Spleen (tissue), 11 donors: ENCODE measurements around the gene ATRIP. TPM values are rescaled to one million over a fixed set of nuclear protein-coding genes. Genes with fewer than 3 reads are reported as not detected.
A peak's percentile ranks its signal among the peaks of the same experiment; 100 is the strongest.

Source experiments
- DNase-seq: peaks from one replicate; pipeline ENCODE4 v3.0.0-alpha.2; 2020
- H3K27ac ChIP-seq, 8 donors: fragments of 200-600 bp; sonication (generic) in 7 of 8; 1 replicate in 4 of 8; 2 replicates in 4 of 8; pipeline versions ENCODE4 v1.5.0 to v1.8.0; 2016 to 2021; ENCODE audit warnings: inconsistent platforms in 4 of 8, mild to moderate bottlenecking in 4 of 8, moderate library complexity in 1 of 8
- H3K27me3 ChIP-seq, 7 donors: fragments of 200-600 bp; sonication (generic) in 6 of 7; replicated peaks in 1 of 7; 1 replicate in 4 of 7; 2 replicates in 3 of 7; pipeline versions ENCODE4 v1.5.0 to v1.8.0; 2016 to 2021; ENCODE audit warnings: inconsistent platforms in 3 of 7, mild to moderate bottlenecking in 1 of 7
- H3K36me3 ChIP-seq, 6 donors: fragments of 200-600 bp; sonication (generic) in 5 of 6; 1 replicate in 4 of 6; 2 replicates in 2 of 6; pipeline versions ENCODE4 v1.5.0 to v1.8.0; 2016 to 2021; ENCODE audit warnings: inconsistent platforms in 2 of 6
- H3K4me1 ChIP-seq, 6 donors: fragments of 200-600 bp; sonication (generic) in 5 of 6; 1 replicate in 3 of 6; 2 replicates in 3 of 6; pipeline versions ENCODE4 v1.5.0 to v1.8.0; 2016 to 2021; ENCODE audit warnings: inconsistent platforms in 3 of 6
- H3K4me3 ChIP-seq, 8 donors: fragments of 200-600 bp; sonication (generic) in 7 of 8; 1 replicate in 4 of 8; 2 replicates in 4 of 8; pipeline versions ENCODE4 v1.5.0 to v1.8.0; 2016 to 2021; ENCODE audit warnings: inconsistent platforms in 4 of 8, mild to moderate bottlenecking in 4 of 8, moderate library complexity in 2 of 8
- H3K9me3 ChIP-seq, 8 donors: fragments of 200-600 bp; sonication (generic) in 7 of 8; 1 replicate in 4 of 8; 2 replicates in 4 of 8; pipeline versions ENCODE4 v1.5.0 to v1.8.0; 2016 to 2021; ENCODE audit warnings: inconsistent platforms in 4 of 8
- POLR2A ChIP-seq, 3 donors: fragments of 450-650 bp; IDR thresholded peaks; one replicate each; pipeline ENCODE4 v1.5.1; 2017; ENCODE audit warnings: antibody characterized with exemption in 3 of 3, mild to moderate bottlenecking in 1 of 3
- POLR2AphosphoS5 ChIP-seq, 3 donors: sonication (generic); formaldehyde crosslinking; IDR thresholded peaks; one replicate each; pipeline ENCODE4 v1.5.1; 2017; ENCODE audit warnings: antibody characterized with exemption in 3 of 3
- WGBS, 5 donors: extraction: QIAGEN DNeasy Blood & Tissue Kit in 3 of 5; methylation state at CpG; one replicate each; pipeline versions ENCODE4 v1.1.5 to v1.1.7; 2013 to 2018; 5-methylcytosine and 5-hydroxymethylcytosine counted together
- intact Hi-C: fragments of 100-400 bp; cut with DNase I; formaldehyde crosslinking; loops from one replicate; pipeline ENCODE4 v1.15.0; 2023; ENCODE audit warnings: low total_unique reads
- polyA plus RNA-seq, 3 donors: library from polyadenylated mRNA; stranded (reverse); fragments of 200-250 nt; gene quantifications; one replicate each; pipeline ENCODE4 v1.2.1, GENCODE V29; 2013
- total RNA-seq, 7 donors: library from RNA; depleted of rRNA in 3 of 7; stranded (reverse); fragments of >200 nt in 3 of 7; fragmentation: NEBNext Ultra II Directional in 4 of 7; extraction: Animal tissue kit (Norgen Biotek cat#: 25700) in 4 of 7; gene quantifications; one replicate each; pipeline versions ENCODE4 v1.1.0 to v1.2.1, GENCODE V29; 2016 to 2021
- TF ChIP-seq, protein P1 (sequence below), 11 experiments: fragments of 200-600 bp in 7 of 11; fragments of 450-650 bp in 4 of 11; sonication (generic) in 4 of 11; IDR thresholded peaks in 8 of 11; conservative IDR thresholded peaks in 3 of 11; 1 replicate in 7 of 11; 2 replicates in 4 of 11; pipeline versions ENCODE4 v1.4.0 to v1.8.0; 2016 to 2021; ENCODE audit warnings: antibody characterized with exemption in 11 of 11, inconsistent platforms in 4 of 11, mild to moderate bottlenecking in 1 of 11
- donor health status: healthy with polysubstance abuse.
- donor health status: DM: no; HTN: no; CAD: no; lungs with moderate emphysema.
- donor health status: DM: no; HTN: no; CAD: no.
- donor health status: Bipolar disorder and iron deficiency.
- donor health status: healthy.
- donor health status: DM: no; HTN: no; CAD: no.
- donor health status: DM: yes; HTN: yes; CAD: no.

ATRIP gene
- total and polyA plus RNA-seq, 10 donors: 5.2 to 10.0 (median 6.8) TPM

DNA sequence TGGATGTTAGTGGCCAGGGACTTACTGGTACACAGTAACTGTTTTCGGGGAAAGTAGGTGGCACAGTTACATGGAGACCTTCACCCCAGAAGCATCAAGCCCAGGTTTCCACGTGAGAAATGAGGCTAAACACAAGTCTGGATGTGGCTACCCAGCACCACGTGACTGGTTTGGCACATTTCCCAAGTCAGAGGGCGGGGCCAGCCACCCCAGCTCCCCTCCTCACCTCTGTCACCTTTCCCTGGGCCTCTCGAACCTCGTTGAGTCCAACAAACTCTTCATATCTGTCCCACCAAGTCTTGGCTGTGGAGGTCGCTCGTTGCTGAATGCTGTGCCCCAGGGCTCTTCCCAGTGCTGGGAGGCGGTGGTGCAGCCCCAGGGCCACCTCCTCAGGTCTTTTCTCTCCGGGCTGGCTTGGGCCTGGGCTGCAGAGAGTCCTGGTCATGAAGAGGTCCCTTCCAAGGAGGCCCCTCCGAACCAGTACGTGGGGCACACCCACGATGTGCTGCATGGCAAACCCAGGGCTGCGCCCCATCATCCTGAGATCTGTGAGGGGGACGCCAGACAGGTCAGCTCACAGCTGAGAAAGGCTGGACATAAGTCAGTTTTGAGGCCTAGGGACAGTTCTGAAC, 11.8 kb upstream of the ATRIP start:
- H3K4me3 ChIP-seq: no peak overlapping the region
- peaks cover 16 to 88% (median 54%) of the 10 kb centered on the region in 6 donors for H3K4me1 ChIP-seq
- peaks cover 0 to 34% (median 18%) of the 10 kb centered on the region in 6 donors for H3K36me3 ChIP-seq
- peak overlapping the region; percentile 40 to 89 (median 72) for H3K27ac ChIP-seq
- peak; percentile 77 for DNase-seq
- WGBS, 5 donors: 73 to 83% (median 74%) methylated on average over 15 of the region's 15 CpGs
- intact Hi-C loops: loop anchor here (2.0 to 10.0 kb wide), 2 partner anchors 34 to 160 kb away; no protein-coding TSS in a partner anchor
- TF ChIP-seq POLR2AphosphoS5 (IDR thresholded peaks at IDR 0.05) (no peak), POLR2A (IDR thresholded peaks at IDR 0.05) (no peak)
- TF ChIP-seq, protein P1, sequence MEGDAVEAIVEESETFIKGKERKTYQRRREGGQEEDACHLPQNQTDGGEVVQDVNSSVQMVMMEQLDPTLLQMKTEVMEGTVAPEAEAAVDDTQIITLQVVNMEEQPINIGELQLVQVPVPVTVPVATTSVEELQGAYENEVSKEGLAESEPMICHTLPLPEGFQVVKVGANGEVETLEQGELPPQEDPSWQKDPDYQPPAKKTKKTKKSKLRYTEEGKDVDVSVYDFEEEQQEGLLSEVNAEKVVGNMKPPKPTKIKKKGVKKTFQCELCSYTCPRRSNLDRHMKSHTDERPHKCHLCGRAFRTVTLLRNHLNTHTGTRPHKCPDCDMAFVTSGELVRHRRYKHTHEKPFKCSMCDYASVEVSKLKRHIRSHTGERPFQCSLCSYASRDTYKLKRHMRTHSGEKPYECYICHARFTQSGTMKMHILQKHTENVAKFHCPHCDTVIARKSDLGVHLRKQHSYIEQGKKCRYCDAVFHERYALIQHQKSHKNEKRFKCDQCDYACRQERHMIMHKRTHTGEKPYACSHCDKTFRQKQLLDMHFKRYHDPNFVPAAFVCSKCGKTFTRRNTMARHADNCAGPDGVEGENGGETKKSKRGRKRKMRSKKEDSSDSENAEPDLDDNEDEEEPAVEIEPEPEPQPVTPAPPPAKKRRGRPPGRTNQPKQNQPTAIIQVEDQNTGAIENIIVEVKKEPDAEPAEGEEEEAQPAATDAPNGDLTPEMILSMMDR (IDR thresholded peaks at IDR 0.05 in 8 of 11, conservative IDR thresholded peaks at IDR 0.05 in 3 of 11): no peak
- H3K9me3 ChIP-seq: no peaks in the 10 kb centered on the region
- H3K27me3 ChIP-seq: peaks cover 0 to 6% (median 0%) of the 10 kb centered on the region in 7 donors

DNA sequence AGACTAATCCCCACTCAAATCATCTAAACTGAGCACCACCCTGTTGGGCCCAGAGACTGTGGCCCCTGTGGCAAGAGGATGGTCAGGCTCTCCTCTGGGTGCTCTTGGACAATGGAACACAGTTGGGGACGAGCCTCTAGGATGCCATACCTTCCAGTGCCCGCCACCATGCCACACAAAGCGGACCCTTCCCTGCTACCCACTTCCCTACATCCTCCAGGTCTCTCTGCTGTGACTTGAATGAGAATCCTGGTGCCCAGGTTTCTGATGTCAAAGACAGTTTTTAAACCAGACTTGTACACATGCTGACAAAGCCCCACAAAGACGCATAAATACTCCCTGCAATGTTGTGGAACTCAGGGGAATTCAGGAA, 11.3 kb upstream of the ATRIP start:
- H3K36me3 ChIP-seq: peaks cover 0 to 34% (median 18%) of the 10 kb centered on the region in 6 donors
- H3K9me3 ChIP-seq: no peaks in the 10 kb centered on the region
- H3K4me3 ChIP-seq: no peak overlapping the region
- peak overlapping the region in 6 of 8 donors; percentile 70 to 89 (median 74) for H3K27ac ChIP-seq
- peaks cover 14 to 84% (median 50%) of the 10 kb centered on the region in 6 donors for H3K4me1 ChIP-seq
- DNase-seq: no peak
- peaks cover 0 to 1% (median 0%) of the 10 kb centered on the region in 7 donors for H3K27me3 ChIP-seq
- TF ChIP-seq POLR2AphosphoS5 (IDR thresholded peaks at IDR 0.05): no peak
- TF ChIP-seq POLR2A (IDR thresholded peaks at IDR 0.05): no peak
- TF ChIP-seq, protein P1 (IDR thresholded peaks at IDR 0.05 in 8 of 11, conservative IDR thresholded peaks at IDR 0.05 in 3 of 11): no peak
- intact Hi-C loops: loop anchor here (2.0 to 10.0 kb wide), 2 partner anchors 34 to 160 kb away; no protein-coding TSS in a partner anchor
- WGBS, 5 donors: 87 to 92% (median 92%) methylated on average over 4 of the region's 4 CpGs

DNA sequence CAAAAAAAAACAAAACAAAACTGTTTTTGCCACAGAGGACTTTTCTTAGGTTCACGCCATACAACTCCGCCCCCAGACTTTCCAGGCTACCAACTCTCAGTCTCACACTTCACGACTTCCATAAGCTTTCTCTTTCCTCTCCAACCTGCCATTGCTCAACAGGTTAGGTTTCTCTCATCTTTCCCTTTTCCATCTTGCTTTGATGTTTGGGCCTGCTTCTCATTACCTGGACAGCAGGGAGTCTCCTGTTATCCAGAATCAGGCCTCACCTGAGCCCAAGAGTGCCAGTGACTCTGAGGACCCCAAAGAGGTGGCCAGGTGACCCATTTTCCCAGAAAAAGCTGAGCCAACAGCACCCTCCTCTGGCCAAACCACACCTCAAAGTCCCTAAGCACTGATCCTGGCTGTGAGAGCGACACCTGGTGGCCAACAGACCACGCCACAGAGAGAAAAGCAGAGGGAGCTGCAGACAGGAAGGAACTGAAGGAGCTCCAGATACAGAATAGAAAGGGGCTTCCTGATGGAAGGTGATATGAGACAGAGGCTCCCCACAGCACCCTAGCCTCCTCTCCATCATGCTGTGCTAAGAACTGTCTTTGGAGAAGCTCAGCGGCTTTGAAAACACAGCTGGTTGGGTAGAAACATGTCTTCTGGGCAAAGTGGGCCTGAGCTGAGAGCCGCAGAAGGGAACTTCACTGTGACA, 10.6 kb upstream of the ATRIP start:
- peak; percentile 94 for DNase-seq
- intact Hi-C loops: loop anchor here (2.0 to 10.0 kb wide), 2 partner anchors 35 to 161 kb away; no protein-coding TSS in a partner anchor

More for the DNA sequence above, 10.6 kb upstream of the ATRIP start:
- peaks cover 0 to 34% (median 18%) of the 10 kb centered on the region in 6 donors for H3K36me3 ChIP-seq
- H3K4me1 ChIP-seq: peaks cover 14 to 81% (median 49%) of the 10 kb centered on the region in 6 donors
- H3K4me3 ChIP-seq: no peak overlapping the region
- no peaks in the 10 kb centered on the region for H3K27me3 ChIP-seq
- H3K9me3 ChIP-seq: no peaks in the 10 kb centered on the region
- H3K27ac ChIP-seq: peak overlapping the region in 6 of 8 donors; percentile 70 to 89 (median 74)
- peak in 2 of 3 donors; percentile 59 to 69 for TF ChIP-seq POLR2AphosphoS5 (IDR thresholded peaks at IDR 0.05)
- TF ChIP-seq, protein P1 (IDR thresholded peaks at IDR 0.05 in 8 of 11, conservative IDR thresholded peaks at IDR 0.05 in 3 of 11): peak; percentile 99 to 100 (median 99)
- TF ChIP-seq POLR2A (IDR thresholded peaks at IDR 0.05): no peak
- 36 to 52% (median 45%) methylated on average over 7 of the region's 7 CpGs for WGBS, 5 donors
